A673 (cell line): ENCODE measurements around the gene PLPP1.

Experiments used
- EZH2 ChIP-seq: fragments of 200-600 bp; sonication (generic); IDR thresholded peaks from 2 replicates; pipeline ENCODE4 v1.6.1; 2017; ENCODE audit warnings: borderline replicate concordance, low read depth, mild to moderate bottlenecking, mixed read lengths, antibody characterized with exemption, low read length; ENCODE audit not compliant: poor library complexity, severe bottlenecking
- TF ChIP-seq, protein P1 (sequence below): fragments of 300-800, 200-600 bp; sonication (generic); conservative IDR thresholded peaks from 2 replicates; pipeline ENCODE4 v1.5.1; 2017; ENCODE audit warnings: low read depth, mild to moderate bottlenecking, antibody characterized with exemption, low read length, moderate library complexity, mixed read lengths

DNA sequence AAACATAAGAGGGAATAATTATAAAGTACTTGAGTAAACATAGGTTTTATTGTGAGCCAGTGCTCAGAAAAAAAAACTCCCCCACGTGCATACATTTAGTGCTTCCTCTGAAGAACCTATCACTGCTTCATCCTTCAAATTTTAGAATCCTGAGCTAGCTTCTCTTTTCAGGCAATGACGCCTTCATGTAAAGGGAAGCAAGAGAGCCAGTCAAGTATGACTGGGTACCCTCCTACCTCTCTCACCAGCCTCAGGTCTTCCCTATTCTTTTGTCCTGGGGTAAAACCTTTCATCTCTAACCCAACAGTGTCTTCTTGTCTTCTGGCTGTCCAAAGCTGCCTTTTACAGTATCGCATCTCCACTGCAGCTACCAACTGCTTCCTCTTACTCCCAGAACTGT is 32.0 kb downstream of the PLPP1 start:
- TF ChIP-seq, protein P1, sequence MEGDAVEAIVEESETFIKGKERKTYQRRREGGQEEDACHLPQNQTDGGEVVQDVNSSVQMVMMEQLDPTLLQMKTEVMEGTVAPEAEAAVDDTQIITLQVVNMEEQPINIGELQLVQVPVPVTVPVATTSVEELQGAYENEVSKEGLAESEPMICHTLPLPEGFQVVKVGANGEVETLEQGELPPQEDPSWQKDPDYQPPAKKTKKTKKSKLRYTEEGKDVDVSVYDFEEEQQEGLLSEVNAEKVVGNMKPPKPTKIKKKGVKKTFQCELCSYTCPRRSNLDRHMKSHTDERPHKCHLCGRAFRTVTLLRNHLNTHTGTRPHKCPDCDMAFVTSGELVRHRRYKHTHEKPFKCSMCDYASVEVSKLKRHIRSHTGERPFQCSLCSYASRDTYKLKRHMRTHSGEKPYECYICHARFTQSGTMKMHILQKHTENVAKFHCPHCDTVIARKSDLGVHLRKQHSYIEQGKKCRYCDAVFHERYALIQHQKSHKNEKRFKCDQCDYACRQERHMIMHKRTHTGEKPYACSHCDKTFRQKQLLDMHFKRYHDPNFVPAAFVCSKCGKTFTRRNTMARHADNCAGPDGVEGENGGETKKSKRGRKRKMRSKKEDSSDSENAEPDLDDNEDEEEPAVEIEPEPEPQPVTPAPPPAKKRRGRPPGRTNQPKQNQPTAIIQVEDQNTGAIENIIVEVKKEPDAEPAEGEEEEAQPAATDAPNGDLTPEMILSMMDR, result no peak
- no peak for TF ChIP-seq EZH2
